ENCODE results near the gene KMT2C. TPM values are rescaled to one million over a fixed set of nuclear protein-coding genes. Genes with fewer than 3 reads are reported as not detected.

The KMT2C gene
- 14.0 and 29.0 TPM in 2 replicates for total RNA-seq

DNA sequence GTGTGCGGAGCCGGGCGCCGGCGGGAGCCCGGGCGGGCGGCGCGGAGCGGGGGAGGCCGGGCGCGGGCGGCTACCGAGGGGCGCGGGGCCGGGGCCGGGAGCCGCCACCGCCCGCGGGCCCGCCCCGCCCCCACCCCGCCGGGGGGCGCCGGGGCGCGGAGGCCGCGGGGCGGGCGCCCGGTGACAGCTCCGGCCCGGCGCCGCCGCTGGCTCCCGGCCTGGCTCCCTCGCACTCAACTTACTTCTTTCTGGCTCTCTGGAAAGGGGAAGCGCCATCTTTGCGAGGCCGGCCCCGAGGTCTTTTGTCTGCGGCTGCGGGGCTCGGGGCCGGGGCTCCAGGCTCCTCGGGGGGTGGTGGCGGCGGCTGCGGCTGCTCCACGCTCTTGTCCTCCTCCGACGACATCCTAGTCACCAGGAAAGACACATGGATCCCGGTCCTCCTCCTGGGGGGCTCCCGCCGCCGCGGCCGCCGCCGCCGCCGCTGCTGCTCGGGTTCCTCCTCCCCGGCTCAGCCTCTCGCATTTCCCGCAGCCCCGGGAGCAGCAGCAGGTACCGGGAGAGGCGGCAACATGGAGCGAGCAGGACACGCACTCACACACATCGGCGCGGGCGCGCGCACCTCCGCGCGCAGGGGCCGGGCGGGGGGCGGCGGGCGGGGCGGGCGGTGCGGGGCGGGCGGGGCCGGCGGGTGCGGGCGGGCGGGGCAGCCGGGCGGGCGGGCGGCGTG lies at the start of gene KMT2C:
KMT2C (minus strand) TSS at position 620 of the 727 bp plus-strand sequence; CDS start at position 403, 217 bp downstream.

Other genes with a start within 250 kb of the KMT2C start
- 4.4 and 4.5 TPM in 2 replicates for gene XRCC2, start 240.1 kb upstream of the KMT2C start, total RNA-seq

Measured in epithelial cell of umbilical artery (primary cell).